GM19452 (cell line): ENCODE data around the gene CCSAP.
A peak's percentile ranks its signal among the peaks of the same experiment; 100 is the strongest.
"Not testable (repeated sequence)": the region's sequence is repeated elsewhere in the genome, so short reads cannot be mapped to it uniquely, and the experiment has no call there.

Source experiments
- ATAC-seq: cut with Tn5 transposase; IDR thresholded peaks from one replicate; pipeline ENCODE4 v1.9.1; 2021; ENCODE audit not compliant: unreplicated experiment

Gene CCSAP, protein sequence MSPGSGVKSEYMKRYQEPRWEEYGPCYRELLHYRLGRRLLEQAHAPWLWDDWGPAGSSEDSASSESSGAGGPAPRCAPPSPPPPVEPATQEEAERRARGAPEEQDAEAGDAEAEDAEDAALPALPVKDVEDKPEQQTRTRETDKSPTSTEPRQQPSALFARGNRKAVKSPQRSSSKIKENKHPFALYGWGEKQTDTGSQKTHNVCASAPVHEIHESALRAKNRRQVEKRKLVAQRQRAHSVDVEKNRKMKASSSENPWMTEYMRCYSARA

GRCh38 chr1:229342656-229343569 lies at the start of gene CCSAP:
TSS of gene CCSAP (minus strand) at chr1:229343047. CDS start at chr1:229342465, 582 bp downstream.
- peak; percentile 35 for ATAC-seq

- ATAC-seq = no peak
These were observed 47.3 kb upstream of the CCSAP start for GRCh38 chr1:229390130-229390529.

DNA sequence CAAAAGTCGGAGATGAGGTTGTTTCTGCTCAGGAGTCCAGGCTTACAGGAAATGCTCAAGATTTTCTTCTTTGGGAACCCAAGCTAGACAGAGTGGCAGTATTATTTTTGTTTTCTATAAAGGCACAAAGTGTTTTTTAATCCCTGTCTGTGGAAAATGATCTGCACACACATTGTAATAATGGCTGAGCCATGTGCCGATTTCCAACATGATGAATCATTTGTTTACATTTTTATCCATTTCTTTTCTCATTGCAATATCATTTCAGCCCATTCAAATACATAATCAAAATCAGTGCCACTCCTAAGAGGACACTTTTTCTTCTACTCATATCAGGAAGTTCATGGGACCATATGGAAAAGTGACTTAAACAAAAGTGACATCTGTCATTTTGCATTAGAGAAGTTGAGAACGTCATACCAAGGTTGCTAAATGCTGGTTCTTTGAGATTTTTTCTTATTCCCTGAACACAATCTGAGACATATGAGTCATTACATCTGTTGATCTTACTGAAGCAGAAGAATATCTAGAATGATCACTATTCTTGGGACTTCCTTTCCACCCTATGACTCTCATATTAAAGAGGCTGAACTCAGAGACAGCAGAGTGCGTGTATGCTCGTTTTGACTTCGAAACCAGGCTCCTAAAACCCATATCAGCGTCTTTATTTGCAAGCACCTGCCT lies 46.2 kb upstream of the CCSAP start:
- ATAC-seq = no peak

DNA sequence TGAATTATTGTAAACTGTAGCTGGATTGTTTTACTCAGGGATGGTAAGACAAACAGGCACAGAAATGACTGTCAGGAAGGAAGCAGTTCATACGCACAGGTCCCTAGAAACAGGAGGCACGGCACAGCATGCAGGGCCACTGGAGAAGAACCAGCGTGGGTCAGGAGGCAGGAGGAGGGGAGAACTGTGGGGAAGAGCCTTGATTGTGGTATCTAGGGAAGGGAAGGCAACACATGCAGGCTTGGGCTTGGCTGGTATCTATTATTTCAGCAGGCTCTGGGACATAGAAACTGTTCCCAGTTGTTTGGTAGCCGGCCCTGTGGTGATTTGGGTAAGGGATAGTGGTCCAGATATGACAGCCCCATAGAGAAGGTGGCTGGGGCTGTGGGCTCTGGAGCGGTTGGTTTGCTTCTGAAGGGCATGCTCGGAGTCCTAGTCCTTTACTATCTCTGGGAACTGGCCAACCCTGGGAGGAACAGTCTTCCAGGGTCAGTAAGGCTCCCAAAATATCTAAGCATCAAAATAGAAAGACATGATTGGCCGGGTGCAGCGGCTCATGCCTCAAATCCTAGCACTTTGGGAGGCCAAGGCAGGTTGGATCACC lies 43.1 kb upstream of the CCSAP start:
- no peak for ATAC-seq

DNA sequence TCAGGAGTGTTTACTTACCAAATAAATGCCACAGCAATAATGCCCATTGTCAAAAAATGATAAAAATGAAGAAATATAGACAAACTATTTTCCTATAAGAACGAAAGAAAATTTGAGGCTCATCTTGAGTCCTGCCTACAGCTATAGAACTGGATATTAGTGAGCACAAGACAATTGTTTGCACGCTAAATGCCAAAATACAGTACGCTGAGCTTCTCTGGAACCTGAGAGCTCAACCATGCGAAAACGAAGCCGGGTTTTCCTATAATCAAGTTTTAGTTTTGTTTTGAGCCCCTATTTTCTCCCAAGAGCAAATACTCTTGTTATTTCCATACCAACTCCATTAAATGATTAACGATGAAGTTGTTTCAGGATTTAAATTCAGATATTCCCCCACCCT lies 42.0 kb upstream of the CCSAP start:
- no peak for ATAC-seq

GRCh38 chr1:229383961-229384360 lies 41.1 kb upstream of the CCSAP start:
- ATAC-seq = no peak

DNA sequence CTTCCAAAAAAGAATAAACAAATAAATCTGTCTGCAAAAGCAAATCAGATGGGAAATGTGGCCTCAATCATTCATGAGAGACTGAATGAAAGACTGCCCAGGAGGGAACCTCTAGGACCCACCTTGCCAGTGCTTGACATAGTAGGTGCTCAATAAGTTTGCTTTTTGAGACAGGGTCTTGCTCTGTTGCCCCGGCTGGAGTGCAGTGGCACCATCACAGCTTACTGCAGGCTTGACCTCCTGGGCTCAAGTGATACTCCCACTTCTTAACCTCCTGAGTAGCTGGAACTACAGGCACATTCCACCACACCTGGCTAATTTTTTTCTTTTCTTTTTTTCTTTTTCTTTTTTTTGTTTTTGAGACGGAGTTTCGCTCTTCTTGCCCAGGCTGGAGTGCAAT lies 40.3 kb upstream of the CCSAP start:
- no peak for ATAC-seq

GRCh38 chr1:229381234-229381633 lies 38.4 kb upstream of the CCSAP start:
- no peak for ATAC-seq

DNA sequence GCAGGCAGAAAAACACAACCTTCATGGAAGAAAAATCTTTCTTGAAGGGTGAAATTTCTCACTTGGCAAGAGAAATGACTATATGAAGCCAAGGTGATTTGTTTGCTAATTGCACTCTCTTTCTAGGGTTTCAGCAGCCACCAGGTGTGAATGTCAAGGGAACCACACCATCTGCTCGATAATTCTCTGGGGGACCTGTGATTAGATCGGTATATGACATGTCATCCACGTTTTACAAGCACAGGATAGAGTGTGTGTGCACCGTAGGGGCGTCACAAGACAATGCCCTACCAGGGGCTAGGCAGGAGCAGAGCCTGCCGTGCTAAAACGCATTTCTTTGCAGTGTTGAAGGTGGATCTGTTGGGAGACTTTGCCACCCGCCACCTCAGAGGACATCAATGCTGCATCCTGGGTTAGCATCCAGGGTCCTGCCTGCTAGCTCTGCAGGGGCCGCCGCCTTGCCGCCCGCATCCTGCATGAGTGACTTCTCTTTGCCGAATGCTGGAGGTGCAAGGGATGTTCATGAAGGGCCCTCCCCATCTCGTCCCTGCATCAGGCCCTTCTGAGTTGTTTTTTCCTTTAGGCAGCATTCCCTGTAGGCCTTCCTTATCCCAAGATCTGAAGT lies 37.8 kb upstream of the CCSAP start:
- peak; percentile 33 for ATAC-seq

GRCh38 chr1:229379846-229380245 lies 37.0 kb upstream of the CCSAP start:
- ATAC-seq = no peak

DNA sequence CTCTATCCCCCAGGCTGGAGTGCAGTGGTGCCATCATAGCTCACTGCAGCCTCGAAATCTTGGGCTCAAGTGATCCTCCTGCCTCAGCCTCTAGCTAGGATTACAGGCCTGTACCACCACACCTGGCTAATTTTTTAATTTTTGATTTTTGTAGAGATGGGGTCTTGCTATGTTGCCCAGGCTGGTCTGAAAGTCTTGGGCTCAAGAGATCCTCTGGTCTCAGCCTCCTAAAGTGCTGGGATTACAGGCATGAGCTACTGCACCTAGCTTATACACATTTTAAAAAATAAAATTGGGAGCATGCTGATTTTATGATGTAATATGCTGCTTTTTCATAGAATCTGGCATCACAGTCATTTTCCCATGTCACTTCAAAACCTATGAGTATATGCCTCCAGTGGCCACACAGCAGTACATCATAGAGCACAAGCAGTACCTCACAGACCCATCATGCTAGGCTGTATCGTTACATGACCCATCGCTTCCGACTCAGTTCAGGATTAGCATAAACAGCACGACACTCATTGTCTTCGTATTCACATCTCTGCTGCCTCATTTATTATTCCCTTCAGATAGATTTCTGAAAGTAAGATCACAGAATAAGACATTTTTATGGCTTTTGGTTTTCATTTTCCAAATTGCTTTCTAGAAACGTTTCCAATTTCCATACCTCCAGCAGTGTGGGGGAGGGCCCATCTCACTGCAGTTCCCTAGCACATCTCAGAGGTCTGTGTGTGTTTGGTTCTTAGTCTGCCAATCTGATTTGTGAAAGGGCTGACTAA lies 35.9 kb upstream of the CCSAP start:
- ATAC-seq = no peak

DNA sequence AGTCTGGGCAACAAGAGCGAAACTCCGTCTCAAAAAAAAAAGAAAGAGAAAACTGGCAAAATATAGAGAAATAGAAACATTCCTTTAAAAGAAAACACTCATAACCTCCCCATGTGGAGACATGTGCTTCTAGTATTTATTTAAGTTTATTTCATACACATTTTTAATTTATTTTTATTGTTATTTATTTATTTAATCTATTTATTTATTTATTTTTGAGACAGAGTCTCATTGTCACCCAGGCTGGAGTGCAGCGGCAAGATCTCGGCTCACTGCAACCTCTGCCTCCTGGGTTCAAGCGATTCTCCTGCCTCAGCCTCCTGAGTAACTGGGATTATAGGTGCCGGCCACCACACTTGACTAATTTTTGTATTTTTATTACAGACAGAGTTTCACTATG lies 35.2 kb upstream of the CCSAP start:
- ATAC-seq = not testable (repeated sequence)

DNA sequence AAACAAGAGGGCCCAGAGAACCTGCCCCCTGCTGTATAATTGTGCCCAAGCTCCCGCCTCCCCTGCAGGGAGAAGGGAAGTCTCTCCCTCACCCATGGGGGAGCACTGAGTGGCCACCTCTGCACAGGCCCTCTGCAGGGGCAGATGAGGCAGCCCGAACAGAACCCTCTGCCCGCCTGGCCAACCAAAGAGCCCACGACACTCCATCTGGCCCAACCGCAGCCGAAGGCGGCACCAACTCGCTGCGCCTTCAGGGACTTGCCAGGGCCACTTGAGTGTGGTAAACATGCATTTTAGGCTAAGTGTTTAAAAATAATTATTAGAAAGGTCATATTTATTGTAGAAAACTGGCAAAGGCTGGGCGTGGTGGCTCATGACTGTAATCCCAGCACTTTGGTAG lies 34.6 kb upstream of the CCSAP start:
- ATAC-seq = no peak

- ATAC-seq = no peak
These were observed 33.7 kb upstream of the CCSAP start for GRCh38 chr1:229376521-229376920.

DNA sequence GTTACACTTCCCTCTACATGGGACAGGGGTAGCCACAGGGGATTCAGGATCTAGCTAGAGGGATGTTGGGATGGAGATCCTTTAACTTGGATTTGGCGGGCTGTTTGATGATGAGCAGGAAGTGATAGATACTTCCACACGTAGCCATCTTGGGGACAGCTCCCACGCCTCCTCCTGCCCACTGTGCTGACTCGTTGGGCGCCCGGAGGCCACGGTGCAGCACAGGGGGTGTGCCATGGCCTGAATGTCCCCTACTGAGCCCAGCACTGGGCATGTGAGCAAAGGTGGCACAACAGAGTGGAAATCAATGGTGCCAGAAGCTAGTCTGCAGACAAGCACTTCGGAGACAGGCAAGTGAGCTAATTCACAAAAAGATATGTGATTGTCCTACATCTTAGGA lies 31.6 kb upstream of the CCSAP start:
- ATAC-seq = no peak

DNA sequence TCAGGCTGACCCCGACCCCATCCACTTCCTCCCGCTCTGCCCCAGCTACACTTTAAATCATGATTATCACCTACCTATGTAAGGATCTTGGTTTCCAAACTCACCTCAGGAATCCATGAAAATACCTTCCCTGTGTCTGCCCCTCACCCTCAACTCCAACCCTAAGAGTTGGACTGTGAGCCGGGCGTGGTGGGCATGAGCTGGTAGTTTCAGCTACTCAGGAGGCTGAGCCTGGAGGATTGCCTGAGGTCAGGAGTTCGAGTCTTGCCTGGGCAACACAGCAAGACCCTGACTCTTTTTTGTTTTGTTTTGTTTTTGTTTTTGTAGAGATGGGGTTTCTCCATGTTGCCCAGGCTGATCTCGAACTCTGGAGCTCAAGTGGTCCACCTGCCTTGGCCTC lies 30.5 kb upstream of the CCSAP start:
- ATAC-seq = no peak

DNA sequence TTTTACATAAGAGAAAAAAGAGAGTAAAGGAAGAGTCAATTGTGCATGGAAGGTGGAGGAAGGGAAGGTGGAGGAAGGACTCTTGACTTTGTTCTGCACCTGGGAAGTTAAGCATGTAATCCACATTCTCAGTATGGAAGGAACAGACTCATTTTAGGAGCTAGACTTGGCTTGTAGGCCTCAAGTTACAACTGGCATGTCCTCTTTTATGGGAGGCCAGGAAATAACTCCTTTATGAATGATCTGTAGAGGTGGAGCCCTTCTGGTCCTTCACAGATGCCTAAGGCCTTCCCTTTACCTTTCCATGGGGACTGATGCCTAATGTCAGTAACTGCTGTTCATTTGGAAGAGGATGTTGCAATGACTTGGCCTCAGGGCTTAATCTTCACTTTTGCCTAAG lies 29.4 kb upstream of the CCSAP start:
- no peak for ATAC-seq

GRCh38 chr1:229371624-229372023 lies 28.8 kb upstream of the CCSAP start:
- no peak for ATAC-seq

DNA sequence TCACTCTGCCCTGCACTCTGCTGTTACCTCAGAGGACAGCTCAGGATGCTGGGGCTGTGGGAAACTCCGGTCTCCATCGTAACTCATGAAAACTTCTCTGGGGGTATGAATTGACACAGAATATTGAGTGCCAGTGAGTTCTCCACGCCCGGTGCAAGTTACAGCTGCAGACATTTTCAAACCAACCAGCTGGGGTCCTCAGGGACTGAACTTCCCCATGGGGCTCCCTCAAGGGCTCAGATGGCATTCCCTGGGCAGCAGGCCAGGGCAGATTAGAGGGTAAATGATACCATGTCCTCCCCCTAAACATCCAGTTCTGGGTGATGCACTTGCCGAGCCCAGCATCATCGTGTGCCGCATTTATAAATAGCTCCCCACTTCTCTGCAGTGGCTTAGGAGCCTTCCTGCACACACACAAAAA lies 27.8 kb upstream of the CCSAP start:
- ATAC-seq = no peak

DNA sequence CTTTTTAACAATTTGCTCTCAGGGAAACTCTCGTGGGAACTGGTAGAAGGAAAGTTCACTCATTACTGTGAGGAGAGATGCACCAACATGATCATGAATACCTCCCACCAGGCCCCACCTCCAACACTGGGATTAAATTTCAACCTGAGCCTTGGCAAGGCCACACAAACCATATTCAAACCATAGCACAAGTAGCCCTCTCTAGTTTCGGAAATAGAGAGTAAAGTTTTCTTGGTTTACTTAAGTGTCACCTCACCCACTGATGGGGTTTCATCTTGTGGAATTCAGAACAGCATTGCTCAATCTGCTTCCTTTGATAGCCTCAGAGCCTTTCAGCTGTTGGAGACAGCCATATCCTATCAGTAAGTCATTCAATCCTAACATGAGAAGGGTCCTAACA lies 25.5 kb upstream of the CCSAP start:
- peak; percentile 77 for ATAC-seq
